Pancreas (tissue), 10 donors: ENCODE measurements around the gene PMEPA1. TPM values are rescaled to one million over a fixed set of nuclear protein-coding genes. Genes with fewer than 3 reads are reported as not detected.
A peak's percentile ranks its signal among the peaks of the same experiment; 100 is the strongest.

Experiments used
- ATAC-seq, 4 donors: fragments of 200-7000 bp; cut with Tn5 transposase; one replicate each; pipeline versions ENCODE4 v1.8.0 to v1.9.1; 2020; ENCODE audit warnings: mild to moderate bottlenecking in 4 of 4, moderate library complexity in 4 of 4
- DNase-seq, 6 donors: peaks; one replicate each; pipeline ENCODE4 v3.0.0-alpha.2; 2020
- FAIRE-seq: peaks from 2 replicates; lab custom pipeline; 2012; peaks lifted over from hg19 to GRCh38; lab: Jason Lieb, UNC
- H3K27ac ChIP-seq, 4 donors: fragments of 200-600 bp; sonication (generic); 1 replicate in 3 of 4; 2 replicates in 1 of 4; pipeline versions ENCODE4 v1.5.0 to v1.8.0; 2020
- H3K27me3 ChIP-seq, 4 donors: fragments of 200-600 bp; one replicate each; pipeline ENCODE4 v1.8.0; 2021
- H3K36me3 ChIP-seq, 3 donors: fragments of 200-600 bp; sonication (generic) in 1 of 3; one replicate each; pipeline versions ENCODE4 v1.5.0 to v1.8.0; 2020 to 2021
- H3K4me1 ChIP-seq, 3 donors: fragments of 200-600 bp; one replicate each; pipeline ENCODE4 v1.8.0; 2021
- H3K4me3 ChIP-seq, 4 donors: fragments of 200-600 bp; sonication (generic) in 2 of 4; one replicate each; pipeline versions ENCODE4 v1.5.0 to v1.8.0; 2020 to 2021
- H3K9me3 ChIP-seq, 4 donors: fragments of 200-600 bp; one replicate each; pipeline ENCODE4 v1.8.0; 2021
- CTCF ChIP-seq, 4 donors: fragments of 200-600 bp; sonication (generic) in 3 of 4; IDR thresholded peaks; one replicate each; pipeline versions ENCODE4 v1.5.0 to v1.8.0; 2021; ENCODE audit warnings: antibody characterized with exemption in 4 of 4
- WGBS, 2 donors: extraction: QIAGEN DNeasy Blood & Tissue Kit; methylation state at CpG; one replicate each; pipeline ENCODE4 v1.1.7; 2013; 5-methylcytosine and 5-hydroxymethylcytosine counted together
- intact Hi-C, 3 donors: fragments of 100-400 bp; cut with DNase I; formaldehyde crosslinking; loops; one replicate each; pipeline versions ENCODE4 v1.11.1 to v1.14.2; 2022
- polyA plus RNA-seq, 2 donors: library from polyadenylated mRNA; stranded (reverse); fragments of 200-250 nt; gene quantifications; one replicate each; pipeline ENCODE4 v1.2.3, GENCODE V29; 2013
- total RNA-seq, 6 donors: library from RNA; stranded (reverse); fragmentation: NEBNext Ultra II Directional in 4 of 6; extraction: Animal tissue kit (Norgen Biotek cat#: 25700) in 4 of 6; gene quantifications; one replicate each; pipeline versions ENCODE4 v1.2.1 to v1.2.4, GENCODE V29; 2021 to 2023
- donor health status: healthy with polysubstance abuse.
- donor health status: DM: no; HTN: no; CAD: no; lungs with moderate emphysema.
- donor health status: DM: no; HTN: no; CAD: no.
- donor health status: control.
- donor health status: control.
- donor health status: Bipolar disorder and iron deficiency.
- donor health status: DM: yes; HTN: yes; CAD: no.
- donor health status: DM: no; HTN: no; CAD: no.
- donor health status: DM: no; HTN: no; CAD: no.
- donor health status: DM: yes; HTN: yes; CAD: no.

PMEPA1 gene
- total and polyA plus RNA-seq, 8 donors: 24.8 to 98.2 (median 33.6) TPM

- Histone ChIP-seq H3K27ac (no peak overlapping the region), H3K36me3 (no peaks in the 10 kb centered on the region), H3K4me1 (no peaks in the 10 kb centered on the region), H3K27me3 (no peaks in the 10 kb centered on the region), H3K4me3 (no peak overlapping the region), H3K9me3 (no peaks in the 10 kb centered on the region)
- FAIRE-seq: no peak
- TF ChIP-seq CTCF (IDR thresholded peaks at IDR 0.05): no peak
- ATAC-seq: peak; percentile 19 to 56 (median 39)
- 61 to 62% methylated on average over 18 of the region's 18 CpGs for WGBS, 2 donors
- intact Hi-C loops: no loop called here
- peak in 4 of 6 donors; percentile 18 to 61 (median 45) for DNase-seq
These were observed 41.7 kb downstream of the PMEPA1 start for GRCh38 chr20:57667924-57668782.

- TF ChIP-seq CTCF (IDR thresholded peaks at IDR 0.05): no peak
- Histone ChIP-seq H3K27me3 (no peaks in the 10 kb centered on the region), H3K4me3 (no peak overlapping the region), H3K36me3 (no peaks in the 10 kb centered on the region), H3K9me3 (no peaks in the 10 kb centered on the region), H3K27ac (no peak overlapping the region), H3K4me1 (no peaks in the 10 kb centered on the region)
- ATAC-seq (no peak), DNase-seq (peak in 2 of 6 donors; percentile 22 to 31), FAIRE-seq (no peak)
- WGBS, 2 donors: 81 to 83% methylated on average over 16 of the region's 16 CpGs
- intact Hi-C loops: no loop called here
These were observed 42.4 kb downstream of the PMEPA1 start for GRCh38 chr20:57667388-57667787.

GRCh38 chr20:57666834-57667157, 43.0 kb downstream of the PMEPA1 start:
- 78 to 87% methylated on average over 13 of the region's 13 CpGs for WGBS, 2 donors
- FAIRE-seq (no peak), DNase-seq (peak in 3 of 6 donors; percentile 5 to 16 (median 14)), ATAC-seq (no peak)
- Histone ChIP-seq H3K36me3 (no peaks in the 10 kb centered on the region), H3K27me3 (no peaks in the 10 kb centered on the region), H3K4me3 (no peak overlapping the region), H3K27ac (no peak overlapping the region), H3K4me1 (no peaks in the 10 kb centered on the region), H3K9me3 (no peaks in the 10 kb centered on the region)
- intact Hi-C loops: no loop called here
- TF ChIP-seq CTCF (IDR thresholded peaks at IDR 0.05): no peak

- no peak for TF ChIP-seq CTCF (IDR thresholded peaks at IDR 0.05)
- 76 to 81% methylated on average over 21 of the region's 21 CpGs for WGBS, 2 donors
- Histone ChIP-seq H3K9me3 (no peaks in the 10 kb centered on the region), H3K27me3 (no peaks in the 10 kb centered on the region), H3K4me3 (no peak overlapping the region), H3K4me1 (no peaks in the 10 kb centered on the region), H3K36me3 (no peaks in the 10 kb centered on the region), H3K27ac (no peak overlapping the region)
- DNase-seq (peak in 3 of 6 donors; percentile 1 to 42 (median 34)), FAIRE-seq (no peak), ATAC-seq (no peak)
- intact Hi-C loops: no loop called here
These were observed 43.5 kb downstream of the PMEPA1 start for GRCh38 chr20:57666106-57666833.
